ENCODE measurements around the gene DNPEP. TPM values are rescaled to one million over a fixed set of nuclear protein-coding genes. Genes with fewer than 3 reads are reported as not detected.

Gene DNPEP
- total and polyA plus RNA-seq, 2 experiments from 2014 or later, result 49.2 to 67.9 TPM

GRCh38 chr2:219405958-219406860, 18.5 kb upstream of the DNPEP start:
- peaks cover 2% of the 10 kb centered on the region; the same call in 1 of the 2 replicates for H3F3A ChIP-seq (replicated peaks; ENCODE audit: low read depth)
- H3K27me3 ChIP-seq (ENCODE audit: insufficient read depth), result no peaks in the 10 kb centered on the region
- no peak overlapping the region for H2AFZ ChIP-seq
- no peak overlapping the region for H3K4me2 ChIP-seq
- H3K36me3 ChIP-seq (ENCODE audit: insufficient read depth), result no peaks in the 10 kb centered on the region
- no peak overlapping the region for H3K27ac ChIP-seq (ENCODE audit: low read depth)
- no peaks in the 10 kb centered on the region for H3K9me3 Mint-ChIP-seq
- H3K4me3 Mint-ChIP-seq, result no peak overlapping the region
- peaks cover 31% of the 10 kb centered on the region for H3K4me1 Mint-ChIP-seq
- ATAC-seq (no peak), DNase-seq (ENCODE audit: low spot score) (no peak)
- H3K79me2 ChIP-seq (replicated peaks; ENCODE audit: insufficient read depth), result no peaks in the 10 kb centered on the region
- no peak overlapping the region for H3K4me3 ChIP-seq
- peaks cover 16% of the 10 kb centered on the region for H3K4me1 ChIP-seq (ENCODE audit: insufficient read depth)
- no peaks in the 10 kb centered on the region for H4K20me1 ChIP-seq (replicated peaks; ENCODE audit: insufficient read depth)
- H3K36me3 Mint-ChIP-seq (ENCODE audit: low read depth), result no peaks in the 10 kb centered on the region
- TF ChIP-seq REST (IDR thresholded peaks at IDR 0.05; ENCODE audit: unreplicated experiment), result no peak
- no peak for TF ChIP-seq STAT1 (IDR thresholded peaks at IDR 0.05; ENCODE audit: unreplicated experiment)
- TF ChIP-seq, protein P1, sequence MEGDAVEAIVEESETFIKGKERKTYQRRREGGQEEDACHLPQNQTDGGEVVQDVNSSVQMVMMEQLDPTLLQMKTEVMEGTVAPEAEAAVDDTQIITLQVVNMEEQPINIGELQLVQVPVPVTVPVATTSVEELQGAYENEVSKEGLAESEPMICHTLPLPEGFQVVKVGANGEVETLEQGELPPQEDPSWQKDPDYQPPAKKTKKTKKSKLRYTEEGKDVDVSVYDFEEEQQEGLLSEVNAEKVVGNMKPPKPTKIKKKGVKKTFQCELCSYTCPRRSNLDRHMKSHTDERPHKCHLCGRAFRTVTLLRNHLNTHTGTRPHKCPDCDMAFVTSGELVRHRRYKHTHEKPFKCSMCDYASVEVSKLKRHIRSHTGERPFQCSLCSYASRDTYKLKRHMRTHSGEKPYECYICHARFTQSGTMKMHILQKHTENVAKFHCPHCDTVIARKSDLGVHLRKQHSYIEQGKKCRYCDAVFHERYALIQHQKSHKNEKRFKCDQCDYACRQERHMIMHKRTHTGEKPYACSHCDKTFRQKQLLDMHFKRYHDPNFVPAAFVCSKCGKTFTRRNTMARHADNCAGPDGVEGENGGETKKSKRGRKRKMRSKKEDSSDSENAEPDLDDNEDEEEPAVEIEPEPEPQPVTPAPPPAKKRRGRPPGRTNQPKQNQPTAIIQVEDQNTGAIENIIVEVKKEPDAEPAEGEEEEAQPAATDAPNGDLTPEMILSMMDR (conservative IDR thresholded peaks at IDR 0.05; ENCODE audit: low read depth in 2 of 2), result no peak
- TF ChIP-seq, protein P2, sequence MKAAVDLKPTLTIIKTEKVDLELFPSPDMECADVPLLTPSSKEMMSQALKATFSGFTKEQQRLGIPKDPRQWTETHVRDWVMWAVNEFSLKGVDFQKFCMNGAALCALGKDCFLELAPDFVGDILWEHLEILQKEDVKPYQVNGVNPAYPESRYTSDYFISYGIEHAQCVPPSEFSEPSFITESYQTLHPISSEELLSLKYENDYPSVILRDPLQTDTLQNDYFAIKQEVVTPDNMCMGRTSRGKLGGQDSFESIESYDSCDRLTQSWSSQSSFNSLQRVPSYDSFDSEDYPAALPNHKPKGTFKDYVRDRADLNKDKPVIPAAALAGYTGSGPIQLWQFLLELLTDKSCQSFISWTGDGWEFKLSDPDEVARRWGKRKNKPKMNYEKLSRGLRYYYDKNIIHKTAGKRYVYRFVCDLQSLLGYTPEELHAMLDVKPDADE (IDR thresholded peaks at IDR 0.05), result no peak
- TF ChIP-seq EZH2 (IDR thresholded peaks at IDR 0.05; ENCODE audit: low read depth, unreplicated experiment), result no peak
- no peak for TF ChIP-seq JUNB (IDR thresholded peaks at IDR 0.05; ENCODE audit: unreplicated experiment)
- no peak for TF ChIP-seq EZH2phosphoT487 (IDR thresholded peaks at IDR 0.05; ENCODE audit: unreplicated experiment)
- TF ChIP-seq POLR2AphosphoS5 (IDR thresholded peaks at IDR 0.05; ENCODE audit: low read depth), result no peak
- no peak for TF ChIP-seq ZNF114 (CRISPR knock-in tag; IDR thresholded peaks at IDR 0.05)
- TF ChIP-seq NANOG (IDR thresholded peaks at IDR 0.05; ENCODE audit: borderline replicate concordance), result no peak
- TF ChIP-seq, protein P3, sequence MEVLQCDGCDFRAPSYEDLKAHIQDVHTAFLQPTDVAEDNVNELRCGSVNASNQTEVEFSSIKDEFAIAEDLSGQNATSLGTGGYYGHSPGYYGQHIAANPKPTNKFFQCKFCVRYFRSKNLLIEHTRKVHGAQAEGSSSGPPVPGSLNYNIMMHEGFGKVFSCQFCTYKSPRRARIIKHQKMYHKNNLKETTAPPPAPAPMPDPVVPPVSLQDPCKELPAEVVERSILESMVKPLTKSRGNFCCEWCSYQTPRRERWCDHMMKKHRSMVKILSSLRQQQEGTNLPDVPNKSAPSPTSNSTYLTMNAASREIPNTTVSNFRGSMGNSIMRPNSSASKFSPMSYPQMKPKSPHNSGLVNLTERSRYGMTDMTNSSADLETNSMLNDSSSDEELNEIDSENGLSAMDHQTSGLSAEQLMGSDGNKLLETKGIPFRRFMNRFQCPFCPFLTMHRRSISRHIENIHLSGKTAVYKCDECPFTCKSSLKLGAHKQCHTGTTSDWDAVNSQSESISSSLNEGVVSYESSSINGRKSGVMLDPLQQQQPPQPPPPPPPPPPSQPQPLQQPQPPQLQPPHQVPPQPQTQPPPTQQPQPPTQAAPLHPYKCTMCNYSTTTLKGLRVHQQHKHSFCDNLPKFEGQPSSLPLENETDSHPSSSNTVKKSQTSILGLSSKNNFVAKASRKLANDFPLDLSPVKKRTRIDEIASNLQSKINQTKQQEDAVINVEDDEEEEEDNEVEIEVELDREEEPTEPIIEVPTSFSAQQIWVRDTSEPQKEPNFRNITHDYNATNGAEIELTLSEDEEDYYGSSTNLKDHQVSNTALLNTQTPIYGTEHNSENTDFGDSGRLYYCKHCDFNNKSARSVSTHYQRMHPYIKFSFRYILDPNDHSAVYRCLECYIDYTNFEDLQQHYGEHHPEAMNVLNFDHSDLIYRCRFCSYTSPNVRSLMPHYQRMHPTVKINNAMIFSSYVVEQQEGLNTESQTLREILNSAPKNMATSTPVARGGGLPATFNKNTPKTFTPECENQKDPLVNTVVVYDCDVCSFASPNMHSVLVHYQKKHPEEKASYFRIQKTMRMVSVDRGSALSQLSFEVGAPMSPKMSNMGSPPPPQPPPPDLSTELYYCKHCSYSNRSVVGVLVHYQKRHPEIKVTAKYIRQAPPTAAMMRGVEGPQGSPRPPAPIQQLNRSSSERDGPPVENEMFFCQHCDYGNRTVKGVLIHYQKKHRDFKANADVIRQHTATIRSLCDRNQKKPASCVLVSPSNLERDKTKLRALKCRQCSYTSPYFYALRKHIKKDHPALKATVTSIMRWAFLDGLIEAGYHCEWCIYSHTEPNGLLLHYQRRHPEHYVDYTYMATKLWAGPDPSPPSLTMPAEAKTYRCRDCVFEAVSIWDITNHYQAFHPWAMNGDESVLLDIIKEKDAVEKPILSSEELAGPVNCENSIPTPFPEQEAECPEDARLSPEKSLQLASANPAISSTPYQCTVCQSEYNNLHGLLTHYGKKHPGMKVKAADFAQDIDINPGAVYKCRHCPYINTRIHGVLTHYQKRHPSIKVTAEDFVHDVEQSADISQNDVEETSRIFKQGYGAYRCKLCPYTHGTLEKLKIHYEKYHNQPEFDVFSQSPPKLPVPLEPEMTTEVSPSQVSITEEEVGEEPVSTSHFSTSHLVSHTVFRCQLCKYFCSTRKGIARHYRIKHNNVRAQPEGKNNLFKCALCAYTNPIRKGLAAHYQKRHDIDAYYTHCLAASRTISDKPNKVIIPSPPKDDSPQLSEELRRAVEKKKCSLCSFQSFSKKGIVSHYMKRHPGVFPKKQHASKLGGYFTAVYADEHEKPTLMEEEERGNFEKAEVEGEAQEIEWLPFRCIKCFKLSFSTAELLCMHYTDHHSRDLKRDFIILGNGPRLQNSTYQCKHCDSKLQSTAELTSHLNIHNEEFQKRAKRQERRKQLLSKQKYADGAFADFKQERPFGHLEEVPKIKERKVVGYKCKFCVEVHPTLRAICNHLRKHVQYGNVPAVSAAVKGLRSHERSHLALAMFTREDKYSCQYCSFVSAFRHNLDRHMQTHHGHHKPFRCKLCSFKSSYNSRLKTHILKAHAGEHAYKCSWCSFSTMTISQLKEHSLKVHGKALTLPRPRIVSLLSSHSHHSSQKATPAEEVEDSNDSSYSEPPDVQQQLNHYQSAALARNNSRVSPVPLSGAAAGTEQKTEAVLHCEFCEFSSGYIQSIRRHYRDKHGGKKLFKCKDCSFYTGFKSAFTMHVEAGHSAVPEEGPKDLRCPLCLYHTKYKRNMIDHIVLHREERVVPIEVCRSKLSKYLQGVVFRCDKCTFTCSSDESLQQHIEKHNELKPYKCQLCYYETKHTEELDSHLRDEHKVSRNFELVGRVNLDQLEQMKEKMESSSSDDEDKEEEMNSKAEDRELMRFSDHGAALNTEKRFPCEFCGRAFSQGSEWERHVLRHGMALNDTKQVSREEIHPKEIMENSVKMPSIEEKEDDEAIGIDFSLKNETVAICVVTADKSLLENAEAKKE (CRISPR knock-in tag; IDR thresholded peaks at IDR 0.05), result no peak
- no peak for TF ChIP-seq ZNF331 (CRISPR knock-in tag; IDR thresholded peaks at IDR 0.05; ENCODE audit: low read depth)
- TF ChIP-seq CREB1 (CRISPR knock-in tag; IDR thresholded peaks at IDR 0.05; ENCODE audit: low read depth), result no peak
- peaks cover 13% of the 10 kb centered on the region for H3K27me3 Mint-ChIP-seq (ENCODE audit: insufficient read depth, low read depth, poor library complexity)
- H3K27ac Mint-ChIP-seq, result no peak overlapping the region
- no peaks in the 10 kb centered on the region for H3K9me2 ChIP-seq (ENCODE audit: insufficient read depth)
